Measurements from ENCODE around the gene GCNA.
"Not testable (repeated sequence)": the region's sequence is repeated elsewhere in the genome, so short reads cannot be mapped to it uniquely, and the experiment has no call there.

GCNA gene

GRCh38 chrX:71644406-71644805, 66.2 kb downstream of the GCNA start:
- not testable (repeated sequence) for DNase-seq

- no peak for DNase-seq
Measured at GRCh38 chrX:71650333-71650969, 72.2 kb downstream of the GCNA start.

DNA sequence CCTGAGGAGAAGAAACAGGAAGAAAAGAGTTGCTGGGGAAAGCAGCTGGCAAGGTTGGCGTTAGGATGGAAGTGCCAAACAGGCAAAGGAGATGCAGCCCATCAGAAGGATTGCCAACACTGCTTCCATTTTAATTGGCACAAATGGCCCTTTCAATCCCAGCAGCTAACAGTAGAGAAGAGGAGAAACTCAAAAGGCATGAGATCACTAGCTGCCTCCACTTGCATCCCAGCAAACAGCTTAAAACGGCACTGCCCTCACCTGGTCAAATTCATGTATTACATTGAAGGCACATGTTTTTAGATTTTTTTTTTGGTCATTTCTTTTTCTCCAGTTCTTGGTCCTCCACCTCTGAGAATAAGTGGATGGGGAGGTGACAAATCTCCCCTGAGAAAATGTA, 74.2 kb downstream of the GCNA start:
- no peak for DNase-seq

GRCh38 chrX:71653344-71653743, 75.1 kb downstream of the GCNA start:
- DNase-seq, result no peak

DNA sequence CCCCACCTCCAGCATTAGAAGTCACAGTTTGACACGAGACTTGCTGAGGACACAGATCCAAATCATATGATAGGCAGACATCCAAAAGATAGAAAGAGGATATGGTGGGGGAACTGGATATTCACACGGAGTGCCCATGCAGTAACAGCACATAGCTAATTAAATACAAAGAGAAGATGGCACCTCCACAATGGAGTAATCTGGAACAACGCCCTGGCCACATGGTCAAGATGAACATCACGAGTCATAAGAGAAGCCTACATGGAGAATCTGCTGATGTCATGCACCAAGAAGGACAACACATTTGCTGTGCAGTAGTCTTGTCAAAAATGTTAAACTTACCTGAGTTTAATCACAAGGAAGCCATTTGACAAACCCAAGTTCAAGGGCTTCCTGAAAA, 79.0 kb downstream of the GCNA start:
- no peak for DNase-seq

GRCh38 chrX:71659342-71659741, 81.1 kb downstream of the GCNA start:
- no peak for DNase-seq

- no peak for DNase-seq
Measured at GRCh38 chrX:71659959-71660358, 81.7 kb downstream of the GCNA start.

DNA sequence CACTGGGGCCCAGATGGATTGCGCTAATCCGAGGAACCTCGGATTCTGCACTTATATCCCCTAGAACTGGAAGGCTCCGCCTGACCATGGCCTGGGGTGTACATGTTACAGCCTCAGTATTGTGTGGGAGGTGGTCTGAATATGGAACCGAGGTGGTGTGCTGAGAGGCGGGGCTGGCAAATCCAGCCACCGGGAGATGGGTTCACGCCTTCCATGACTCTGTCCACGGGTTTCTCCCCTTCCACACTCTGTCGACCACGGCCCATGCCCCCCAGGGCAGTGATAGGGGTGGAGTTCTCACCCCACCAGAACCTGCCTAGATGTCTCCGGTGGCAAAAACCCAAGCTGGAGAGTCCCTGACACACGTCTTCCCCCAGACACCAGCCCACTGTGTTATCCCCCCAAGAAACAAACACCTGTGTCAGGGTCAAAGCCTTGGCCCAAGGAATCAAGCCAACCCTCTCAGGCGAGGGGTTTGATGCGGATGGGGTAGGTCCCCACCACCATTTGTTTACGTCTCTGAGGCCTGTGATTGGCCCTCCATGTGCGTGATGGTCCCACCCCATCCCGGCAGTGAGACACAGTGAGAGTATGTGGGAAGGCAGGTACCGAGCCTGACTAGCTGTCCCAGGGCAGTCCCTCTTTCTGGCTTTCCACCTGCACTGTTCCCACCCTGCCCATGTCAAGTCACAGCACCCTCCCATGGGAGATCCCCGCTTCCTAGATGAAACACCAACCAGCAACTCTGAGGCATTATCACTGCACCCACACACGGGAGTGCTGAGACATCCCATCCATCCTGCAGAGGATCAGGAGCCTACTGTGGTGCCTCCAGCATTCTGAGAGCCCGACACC, 82.6 kb downstream of the GCNA start:
- no peak for DNase-seq

- no peak for DNase-seq
Measured at GRCh38 chrX:71661919-71662318, 83.7 kb downstream of the GCNA start.

GRCh38 chrX:71662654-71663053, 84.4 kb downstream of the GCNA start:
- DNase-seq, result not testable (repeated sequence)

All from NCI-H226 (cell line).